Parathyroid adenoma (tissue), 2 donors: ENCODE data around the gene OR4X2.

Experiments used
- H2AFZ ChIP-seq: fragments of 300-600 bp; sonication (generic); one replicate; pipeline ENCODE4 v1.7.0; 2017; ENCODE audit warnings: antibody characterized with exemption, mild to moderate bottlenecking
- H3K27ac ChIP-seq: fragments of 300-600 bp; sonication (generic); one replicate; pipeline ENCODE4 v1.7.0; 2017
- H3K27me3 ChIP-seq: fragments of 300-600 bp; sonication (generic); one replicate; pipeline ENCODE4 v1.7.0; 2017; ENCODE audit warnings: low read length; ENCODE audit not compliant: control insufficient read depth, insufficient read depth
- H3K36me3 ChIP-seq: fragments of 300-600 bp; sonication (generic); one replicate; pipeline ENCODE4 v1.7.0; 2017; ENCODE audit warnings: low read length; ENCODE audit not compliant: control insufficient read depth, insufficient read depth
- H3K4me1 ChIP-seq: fragments of 300-600 bp; sonication (generic); one replicate; pipeline ENCODE4 v1.7.0; 2017; ENCODE audit warnings: control low read depth
- H3K4me2 ChIP-seq: fragments of 300-600 bp; sonication (generic); one replicate; pipeline ENCODE4 v1.7.0; 2017; ENCODE audit warnings: low read length
- H3K4me3 ChIP-seq: fragments of 300-600 bp; sonication (generic); one replicate; pipeline ENCODE4 v1.7.0; 2017; ENCODE audit warnings: low read depth, low read length
- H3K79me2 ChIP-seq: fragments of 300-600 bp; sonication (generic); one replicate; pipeline ENCODE4 v1.7.0; 2017; ENCODE audit warnings: control low read depth
- H3K9ac ChIP-seq: fragments of 300-600 bp; sonication (generic); one replicate; pipeline ENCODE4 v1.7.0; 2017; ENCODE audit warnings: mild to moderate bottlenecking
- H3K9me3 ChIP-seq: fragments of 300-600 bp; sonication (generic); one replicate; pipeline ENCODE4 v1.7.0; 2017; ENCODE audit warnings: low read length; ENCODE audit not compliant: control insufficient read depth
- CTCF ChIP-seq: fragments of 300-600 bp; sonication (generic); IDR thresholded peaks from one replicate; pipeline ENCODE4 v1.7.0; 2017; ENCODE audit warnings: antibody characterized with exemption, mild to moderate bottlenecking
- donor health status: primary hyperparathyroidism.

Gene OR4X2

GRCh38 chr11:48237727-48238126 lies 7.2 kb upstream of the OR4X2 start:
- H2AFZ ChIP-seq, result no peak overlapping the region
- no peaks in the 10 kb centered on the region for H3K27me3 ChIP-seq
- H3K36me3 ChIP-seq, result no peaks in the 10 kb centered on the region
- no peak overlapping the region for H3K4me2 ChIP-seq
- H3K4me1 ChIP-seq, result no peaks in the 10 kb centered on the region
- no peaks in the 10 kb centered on the region for H3K9me3 ChIP-seq
- no peak overlapping the region for H3K4me3 ChIP-seq
- H3K27ac ChIP-seq, result no peak overlapping the region
- H3K9ac ChIP-seq, result no peak overlapping the region
- no peak for TF ChIP-seq CTCF
- H3K79me2 ChIP-seq, result no peaks in the 10 kb centered on the region

- Histone ChIP-seq H3K9me3 (no peaks in the 10 kb centered on the region), H2AFZ (no peak overlapping the region)
- TF ChIP-seq CTCF, result no peak
Observed at GRCh38 chr11:48242501-48242900, 2.4 kb upstream of the OR4X2 start.

DNA sequence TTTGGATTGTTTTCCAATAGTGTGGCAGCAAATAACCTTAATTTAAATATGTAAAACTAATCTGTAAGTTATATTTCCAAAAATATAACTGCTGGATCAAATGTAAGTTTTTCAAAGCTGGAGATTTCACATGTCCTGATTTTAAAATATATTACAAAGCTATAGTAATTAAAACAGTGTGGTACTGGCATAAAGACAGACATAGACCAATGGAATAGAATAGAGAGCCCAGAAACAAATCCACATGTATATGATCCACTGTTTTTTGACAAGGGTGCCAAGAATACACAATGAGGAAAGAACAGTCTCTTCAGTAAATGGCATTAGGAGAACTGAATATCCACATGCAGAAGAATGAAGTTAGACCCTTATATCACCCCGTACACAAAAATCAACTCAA lies 4.0 kb downstream of the OR4X2 start:
- Histone ChIP-seq H3K36me3 (no peaks in the 10 kb centered on the region), H3K4me1 (no peaks in the 10 kb centered on the region), H3K4me3 (no peak overlapping the region), H3K9me3 (no peaks in the 10 kb centered on the region), H3K9ac (no peak overlapping the region), H2AFZ (no peak overlapping the region), H3K27ac (no peak overlapping the region), H3K4me2 (no peak overlapping the region), H3K79me2 (no peaks in the 10 kb centered on the region), H3K27me3 (no peaks in the 10 kb centered on the region)
- TF ChIP-seq CTCF, result no peak

More at GRCh38 chr11:48242501-48242900, 2.4 kb upstream of the OR4X2 start:
- no peak overlapping the region for H3K4me2 ChIP-seq
- no peak overlapping the region for H3K27ac ChIP-seq
- no peaks in the 10 kb centered on the region for H3K27me3 ChIP-seq
- no peaks in the 10 kb centered on the region for H3K79me2 ChIP-seq
- H3K36me3 ChIP-seq, result no peaks in the 10 kb centered on the region
- no peak overlapping the region for H3K4me3 ChIP-seq
- H3K9ac ChIP-seq, result no peak overlapping the region
- no peaks in the 10 kb centered on the region for H3K4me1 ChIP-seq

- Histone ChIP-seq H3K9ac (no peak overlapping the region), H3K4me3 (no peak overlapping the region), H3K27ac (no peak overlapping the region), H3K4me1 (no peaks in the 10 kb centered on the region), H2AFZ (no peak overlapping the region), H3K36me3 (no peaks in the 10 kb centered on the region), H3K9me3 (no peaks in the 10 kb centered on the region), H3K79me2 (no peaks in the 10 kb centered on the region), H3K27me3 (no peaks in the 10 kb centered on the region), H3K4me2 (no peak overlapping the region)
- TF ChIP-seq CTCF, result no peak
Observed at GRCh38 chr11:48261600-48261999, 16.7 kb downstream of the OR4X2 start.

DNA sequence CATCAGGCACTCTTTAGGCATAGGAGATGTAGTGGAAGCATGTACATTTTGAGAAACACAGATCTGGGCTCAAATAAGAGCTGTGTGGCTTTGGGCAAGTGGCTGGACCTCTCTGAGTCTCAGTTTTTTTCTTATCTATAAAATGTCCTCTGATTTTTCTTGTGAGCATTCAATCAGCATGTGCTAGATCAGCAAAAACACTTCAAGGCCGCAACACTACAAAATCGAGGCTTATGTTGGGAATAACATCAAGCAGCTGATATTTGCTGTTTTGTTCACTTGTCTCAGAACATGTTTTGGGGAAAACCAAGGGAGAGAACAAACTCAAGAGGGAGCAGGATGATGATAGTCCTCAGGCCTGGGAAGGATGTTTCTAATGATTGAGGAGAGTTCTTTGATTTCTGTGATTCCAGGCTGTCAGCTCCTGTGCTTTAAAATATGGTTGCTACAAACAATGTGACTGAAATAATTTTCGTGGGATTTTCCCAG lies 18.6 kb downstream of the OR4X2 start, which contains the start of gene OR4X1:
Gene OR4X1 (plus strand): TSS at position 439 of the 489 bp plus-strand sequence. CDS start 0 bp downstream, at position 439.
- H3K36me3 ChIP-seq, result no peaks in the 10 kb centered on the region
- H3K4me3 ChIP-seq, result no peak within 1 kb of the TSS
- no peak within 1 kb of the TSS for H2AFZ ChIP-seq
- no peak within 1 kb of the TSS for H3K27ac ChIP-seq
- no peaks in the 10 kb centered on the region for H3K27me3 ChIP-seq
- no peaks in the 10 kb centered on the region for H3K4me1 ChIP-seq
- H3K9ac ChIP-seq, result no peak within 1 kb of the TSS
- no peaks in the 10 kb centered on the region for H3K9me3 ChIP-seq
- H3K79me2 ChIP-seq, result no peaks in the 10 kb centered on the region
- no peak for TF ChIP-seq CTCF
- H3K4me2 ChIP-seq, result no peak within 1 kb of the TSS
